Fibroblast of mammary gland (primary cell): ENCODE results near the gene ATXN1.

ENCODE experiments used
- DNase-seq: peaks from one replicate; pipeline ENCODE4 v3.0.0-alpha.2; 2010; ENCODE audit warnings: low read depth
- H3K4me3 ChIP-seq: 2 replicates; pipeline ENCODE4 v1.5.1; 2011; ENCODE audit warnings: low read depth, mild to moderate bottlenecking, low read length, moderate library complexity; ENCODE audit not compliant: control insufficient read depth
- TF ChIP-seq, protein P1 (sequence below): conservative IDR thresholded peaks from 2 replicates; pipeline ENCODE4 v1.5.1; 2011; ENCODE audit warnings: low read depth, low read length, inconsistent platforms; ENCODE audit not compliant: control insufficient read depth, insufficient read depth

ATXN1 gene

DNA sequence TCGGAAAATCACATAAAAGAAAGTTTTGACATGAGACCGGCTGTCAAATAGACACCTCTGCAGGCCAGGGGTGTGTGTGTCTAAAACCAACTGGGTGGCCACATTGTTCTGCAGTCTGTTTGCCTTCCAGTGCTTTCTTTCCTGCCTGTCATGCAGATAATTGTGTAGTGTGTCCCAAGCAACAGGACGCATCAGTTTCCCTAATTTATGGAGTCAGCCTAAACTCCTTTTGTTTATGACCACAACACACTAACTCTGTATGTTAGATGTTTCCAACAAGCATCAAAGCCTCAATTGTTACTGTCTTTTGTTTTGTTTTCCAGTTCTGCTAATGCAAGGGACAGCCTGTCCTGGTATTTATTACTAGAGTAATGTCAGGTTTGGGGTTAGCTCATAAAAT lies 205.7 kb downstream of the ATXN1 start:
- TF ChIP-seq, protein P1, sequence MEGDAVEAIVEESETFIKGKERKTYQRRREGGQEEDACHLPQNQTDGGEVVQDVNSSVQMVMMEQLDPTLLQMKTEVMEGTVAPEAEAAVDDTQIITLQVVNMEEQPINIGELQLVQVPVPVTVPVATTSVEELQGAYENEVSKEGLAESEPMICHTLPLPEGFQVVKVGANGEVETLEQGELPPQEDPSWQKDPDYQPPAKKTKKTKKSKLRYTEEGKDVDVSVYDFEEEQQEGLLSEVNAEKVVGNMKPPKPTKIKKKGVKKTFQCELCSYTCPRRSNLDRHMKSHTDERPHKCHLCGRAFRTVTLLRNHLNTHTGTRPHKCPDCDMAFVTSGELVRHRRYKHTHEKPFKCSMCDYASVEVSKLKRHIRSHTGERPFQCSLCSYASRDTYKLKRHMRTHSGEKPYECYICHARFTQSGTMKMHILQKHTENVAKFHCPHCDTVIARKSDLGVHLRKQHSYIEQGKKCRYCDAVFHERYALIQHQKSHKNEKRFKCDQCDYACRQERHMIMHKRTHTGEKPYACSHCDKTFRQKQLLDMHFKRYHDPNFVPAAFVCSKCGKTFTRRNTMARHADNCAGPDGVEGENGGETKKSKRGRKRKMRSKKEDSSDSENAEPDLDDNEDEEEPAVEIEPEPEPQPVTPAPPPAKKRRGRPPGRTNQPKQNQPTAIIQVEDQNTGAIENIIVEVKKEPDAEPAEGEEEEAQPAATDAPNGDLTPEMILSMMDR = no peak
- no peak overlapping the region for H3K4me3 ChIP-seq
- DNase-seq = no peak

DNA sequence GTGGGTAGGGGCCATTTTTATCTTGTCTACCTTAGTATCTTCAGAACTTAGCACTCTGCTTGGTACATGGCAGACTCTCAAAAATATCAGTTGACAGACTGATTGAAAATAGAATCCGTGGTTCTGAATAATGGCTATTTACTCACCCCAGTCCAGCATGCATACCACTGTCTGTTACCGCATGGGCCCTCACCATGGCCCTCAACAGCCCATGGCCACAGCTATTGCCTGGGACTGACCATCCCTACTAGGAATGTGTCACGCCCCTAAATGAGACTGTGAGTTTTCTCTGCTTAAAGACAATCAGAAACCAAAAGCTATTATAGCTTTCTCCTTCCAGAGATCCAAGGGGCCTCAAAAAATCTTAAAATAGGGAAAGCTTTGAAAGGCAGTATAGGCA lies 207.7 kb downstream of the ATXN1 start:
- TF ChIP-seq, protein P1 = no peak
- no peak overlapping the region for H3K4me3 ChIP-seq
- DNase-seq = no peak

DNA sequence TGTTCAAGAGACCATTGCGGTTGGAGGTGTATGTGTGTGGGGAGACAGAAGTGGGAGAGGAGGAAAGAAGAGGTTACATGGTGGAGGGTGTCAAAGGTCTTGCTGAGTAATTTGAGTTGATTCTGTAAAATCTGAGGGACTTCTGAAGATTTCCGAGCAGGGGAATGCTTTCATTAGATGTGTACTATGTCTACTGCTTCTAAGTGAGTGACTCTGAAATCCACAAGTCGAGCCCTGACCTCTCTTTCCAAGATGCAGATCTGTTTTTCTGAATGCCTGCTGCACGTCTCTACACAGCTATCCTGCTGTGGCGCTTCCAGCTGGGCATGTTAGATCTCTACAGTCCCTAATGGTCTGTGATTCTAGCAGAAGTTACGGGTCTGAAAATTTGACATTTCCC lies 209.8 kb downstream of the ATXN1 start:
- H3K4me3 ChIP-seq = no peak overlapping the region
- TF ChIP-seq, protein P1 = no peak
- DNase-seq = no peak

DNA sequence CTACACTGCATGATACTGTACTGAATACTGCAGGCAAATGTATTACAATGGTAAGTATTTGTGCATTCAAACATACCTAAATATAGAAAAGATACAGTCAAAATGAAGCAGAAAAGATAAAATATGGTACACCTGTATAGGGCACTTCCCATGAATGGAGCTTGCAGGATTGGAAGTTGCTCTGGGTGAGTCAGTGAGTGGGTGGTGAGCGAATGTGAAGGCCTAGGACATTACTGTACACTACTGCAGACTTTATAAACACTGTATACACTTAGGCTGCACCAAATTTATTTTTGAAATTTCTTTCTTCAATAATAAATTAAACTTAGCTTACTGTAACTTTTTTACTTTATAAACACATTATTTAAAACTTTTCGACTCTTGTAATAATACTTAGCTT lies 213.1 kb downstream of the ATXN1 start:
- TF ChIP-seq, protein P1 = no peak
- no peak overlapping the region for H3K4me3 ChIP-seq
- DNase-seq = peak; percentile 48

DNA sequence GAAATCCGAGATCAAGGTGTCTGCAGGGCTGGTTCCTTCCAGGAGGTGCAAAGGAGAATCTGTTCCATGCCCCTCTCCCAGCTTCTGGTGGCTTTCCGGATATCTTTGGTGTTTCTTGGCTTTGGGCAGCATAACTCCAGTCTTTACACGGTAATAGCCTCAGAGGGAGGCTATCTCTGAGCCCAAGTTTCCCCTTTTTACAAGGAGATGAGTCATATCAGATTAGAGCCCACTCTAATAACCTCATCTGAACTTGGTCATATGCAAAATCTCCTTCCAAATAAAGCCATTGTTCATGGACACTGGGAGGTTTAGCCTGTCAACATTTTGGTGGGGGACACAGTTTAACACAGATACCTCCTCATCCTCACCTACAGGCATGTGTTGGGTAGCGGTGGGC lies 213.7 kb downstream of the ATXN1 start:
- DNase-seq = no peak
- no peak overlapping the region for H3K4me3 ChIP-seq
- TF ChIP-seq, protein P1 = no peak

DNA sequence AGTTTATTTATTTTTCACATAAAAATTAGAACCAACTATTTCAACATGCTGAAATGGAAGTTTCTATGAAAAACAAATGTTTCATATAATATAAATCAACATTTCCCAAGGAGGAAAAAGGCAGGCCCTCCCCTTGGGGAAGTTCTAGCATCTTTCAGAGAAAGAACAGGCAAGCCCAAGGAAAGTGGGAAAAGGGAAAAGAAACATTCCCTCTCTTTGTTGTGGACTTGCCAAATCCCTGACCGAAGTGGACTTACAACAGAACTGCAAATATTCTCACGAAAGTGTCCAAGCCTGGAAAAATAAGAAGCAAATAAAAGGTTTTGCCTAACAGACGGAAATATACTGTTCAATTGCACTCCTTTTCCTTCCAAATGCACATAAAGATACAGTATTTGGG lies 214.4 kb downstream of the ATXN1 start:
- H3K4me3 ChIP-seq = no peak overlapping the region
- TF ChIP-seq, protein P1 = no peak

DNA sequence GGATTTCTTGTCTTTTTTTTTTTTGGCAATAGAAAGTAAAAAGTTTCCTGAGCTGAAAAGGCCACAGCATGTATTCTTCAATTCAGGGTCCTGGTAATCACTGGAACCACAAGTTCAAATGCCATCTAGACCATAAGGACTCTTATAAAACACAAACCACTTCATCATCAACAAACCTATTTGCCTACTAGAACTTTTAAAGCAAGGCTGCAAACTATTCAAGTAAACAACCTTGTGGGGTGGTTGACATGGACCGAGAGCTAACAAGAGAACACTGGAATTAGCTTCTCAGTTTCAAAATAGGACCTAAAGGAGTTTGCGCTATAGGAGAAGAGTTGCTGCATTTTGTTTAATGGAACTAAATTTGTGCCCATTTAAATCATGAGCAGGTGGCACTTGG lies 215.9 kb downstream of the ATXN1 start:
- TF ChIP-seq, protein P1 = no peak
- H3K4me3 ChIP-seq = no peak overlapping the region
- no peak for DNase-seq

More for the DNA sequence above, 214.4 kb downstream of the ATXN1 start:
- no peak for DNase-seq
